Neuronal stem cell (in vitro differentiated cells): ENCODE results near the gene CDC14A.
"Not testable (repeated sequence)": the region's sequence is repeated elsewhere in the genome, so short reads cannot be mapped to it uniquely, and the experiment has no call there.

ENCODE experiments used
- DNase-seq: peaks from one replicate; pipeline ENCODE4 v3.0.0-alpha.2; 2013; ENCODE audit warnings: low spot score
- H2AFZ ChIP-seq: one replicate; pipeline ENCODE4 v1.6.1; 2013; ENCODE audit warnings: mild to moderate bottlenecking, low read length, inconsistent platforms
- H2AK5ac ChIP-seq: 2 replicates; pipeline ENCODE4 v1.6.1; 2013; ENCODE audit warnings: low read depth, mild to moderate bottlenecking, inconsistent platforms, low read length, moderate library complexity, mixed read lengths
- H2BK120ac ChIP-seq: 2 replicates; pipeline ENCODE4 v1.6.1; 2013; ENCODE audit warnings: low read depth, mild to moderate bottlenecking, inconsistent platforms, low read length, moderate library complexity, mixed read lengths
- H2BK12ac ChIP-seq: one replicate; pipeline ENCODE4 v1.6.1; 2013; ENCODE audit warnings: low read length, inconsistent platforms
- H2BK15ac ChIP-seq: 2 replicates; pipeline ENCODE4 v1.6.1; 2013; ENCODE audit warnings: mild to moderate bottlenecking, low read length, inconsistent platforms, mixed read lengths
- H2BK5ac ChIP-seq: one replicate; pipeline ENCODE4 v1.6.1; 2013; ENCODE audit warnings: inconsistent platforms, mild to moderate bottlenecking, low read length, moderate library complexity
- H3K14ac ChIP-seq: one replicate; pipeline ENCODE4 v1.6.1; 2013; ENCODE audit warnings: low read length, inconsistent platforms
- H3K18ac ChIP-seq: 2 replicates; pipeline ENCODE4 v1.6.1; 2013; ENCODE audit warnings: low read length, inconsistent platforms
- H3K23ac ChIP-seq: 2 replicates; pipeline ENCODE4 v1.6.1; 2013; ENCODE audit warnings: low read depth, mild to moderate bottlenecking, mixed read lengths, low read length, inconsistent platforms; ENCODE audit not compliant: poor library complexity
- H3K27ac ChIP-seq: replicated peaks from 3 replicates; pipeline ENCODE4 v1.5.1; 2013; ENCODE audit warnings: low read length, inconsistent platforms
- H3K27me3 ChIP-seq, 3 experiments: 2 replicates each; pipeline ENCODE4 v1.6.1; 2013; ENCODE audit warnings: low read length in 3 of 3, mild to moderate bottlenecking in 2 of 3, inconsistent platforms in 1 of 3, low read depth in 1 of 3, mixed read lengths in 1 of 3, moderate library complexity in 1 of 3; ENCODE audit not compliant: control insufficient read depth in 3 of 3, insufficient read depth in 3 of 3
- H3K36me3 ChIP-seq, 2 donors: replicated peaks in 1 of 2; 2 replicates each; pipeline ENCODE4 v1.6.1; 2013; ENCODE audit warnings: low read length in 2 of 2; ENCODE audit not compliant: control insufficient read depth in 2 of 2, insufficient read depth in 2 of 2
- H3K4ac ChIP-seq: 2 replicates; pipeline ENCODE4 v1.6.1; 2013; ENCODE audit warnings: inconsistent platforms, mild to moderate bottlenecking, low read length, moderate library complexity
- H3K4me1 ChIP-seq, 2 donors: 1 replicate in 1 of 2; 2 replicates in 1 of 2; pipeline ENCODE4 v1.6.1; 2013; ENCODE audit warnings: low read length in 2 of 2, low read depth in 1 of 2; ENCODE audit not compliant: control insufficient read depth in 2 of 2, insufficient read depth in 1 of 2
- H3K4me2 ChIP-seq: one replicate; pipeline ENCODE4 v1.6.1; 2013; ENCODE audit warnings: mild to moderate bottlenecking, low read length, inconsistent platforms; ENCODE audit not compliant: insufficient read depth, poor library complexity, severe bottlenecking
- H3K4me3 ChIP-seq, 2 donors: 2 replicates each; pipeline ENCODE4 v1.5.1; 2013; ENCODE audit warnings: low read length in 2 of 2, mild to moderate bottlenecking in 2 of 2, inconsistent platforms in 1 of 2, moderate library complexity in 1 of 2
- H3K79me1 ChIP-seq: one replicate; pipeline ENCODE4 v1.6.1; 2013; ENCODE audit warnings: low read depth, mild to moderate bottlenecking, inconsistent platforms, low read length, moderate library complexity
- H3K9ac ChIP-seq: one replicate; pipeline ENCODE4 v1.6.1; 2013; ENCODE audit warnings: mild to moderate bottlenecking, low read depth, low read length, inconsistent platforms; ENCODE audit not compliant: poor library complexity
- H3K9me3 ChIP-seq, 2 donors: replicated peaks in 1 of 2; 2 replicates each; pipeline versions ENCODE3 to v1.6.1; 2013; ENCODE audit warnings: low read length in 2 of 2, mild to moderate bottlenecking in 2 of 2, inconsistent platforms in 1 of 2, low read depth in 1 of 2, mixed read lengths in 1 of 2, moderate library complexity in 1 of 2; ENCODE audit not compliant: control insufficient read depth in 2 of 2, insufficient read depth in 1 of 2
- H4K8ac ChIP-seq: one replicate; pipeline ENCODE4 v1.6.1; 2013; ENCODE audit warnings: low read depth, mild to moderate bottlenecking, inconsistent platforms, low read length, moderate library complexity
- H4K91ac ChIP-seq: one replicate; pipeline ENCODE4 v1.6.1; 2013; ENCODE audit warnings: low read length, low read depth, mild to moderate bottlenecking, inconsistent platforms; ENCODE audit not compliant: poor library complexity
- WGBS, 2 donors: extraction: QIAGEN DNeasy Blood & Tissue Kit; methylation state at CpG; one replicate each; pipeline ENCODE4 v1.1.7; 2013; ENCODE audit warnings: missing lambda C conversion rate in 2 of 2, mixed read lengths in 1 of 2; ENCODE audit not compliant: insufficient read length in 2 of 2, insufficient replicate concordance in 1 of 2; ENCODE audit errors: extremely low coverage in 2 of 2; 5-methylcytosine and 5-hydroxymethylcytosine counted together

CDC14A gene

GRCh38 chr1:100332331-100332730, 20.0 kb upstream of the CDC14A start:
- Histone ChIP-seq H3K9me3 (no peaks in the 10 kb centered on the region), H3K4me2 (no peak overlapping the region), H4K8ac (no peak overlapping the region), H2AK5ac (no peak overlapping the region), H2AFZ (no peak overlapping the region), H3K27ac (no peak overlapping the region), H4K91ac (no peak overlapping the region), H2BK120ac (no peak overlapping the region), H3K4me1 (no peaks in the 10 kb centered on the region), H2BK12ac (no peak overlapping the region), H3K14ac (no peak overlapping the region), H3K9ac (no peak overlapping the region), H3K27me3 (peaks cover 0 to 16% (median 0%) of the 10 kb centered on the region in 3 experiments), H3K79me1 (no peaks in the 10 kb centered on the region), H3K4ac (no peak overlapping the region), H2BK5ac (no peak overlapping the region), H2BK15ac (no peak overlapping the region), H3K36me3 (no peaks in the 10 kb centered on the region), H3K23ac (no peak overlapping the region), H3K18ac (no peak overlapping the region), H3K4me3 (no peak overlapping the region)
- DNase-seq: no peak
- no CpG with 5 or more reads among the region's 9 CpGs for WGBS, 2 donors

GRCh38 chr1:100335436-100335835, 16.9 kb upstream of the CDC14A start:
- H3K4ac ChIP-seq: no peak overlapping the region
- no peak for DNase-seq
- H2BK5ac ChIP-seq: no peak overlapping the region
- no peak overlapping the region for H2AK5ac ChIP-seq
- no CpG with 5 or more reads among the region's 1 CpG for WGBS, 2 donors
- H3K36me3 ChIP-seq: no peaks in the 10 kb centered on the region
- H3K27ac ChIP-seq: no peak overlapping the region
- H3K9me3 ChIP-seq: no peaks in the 10 kb centered on the region
- H2BK120ac ChIP-seq: no peak overlapping the region
- no peak overlapping the region for H3K9ac ChIP-seq
- H3K27me3 ChIP-seq: peaks cover 0 to 16% (median 0%) of the 10 kb centered on the region in 3 experiments
- no peaks in the 10 kb centered on the region for H3K79me1 ChIP-seq
- no peak overlapping the region for H3K4me2 ChIP-seq
- no peak overlapping the region for H2BK12ac ChIP-seq
- no peak overlapping the region for H3K4me3 ChIP-seq
- no peak overlapping the region for H2AFZ ChIP-seq
- no peaks in the 10 kb centered on the region for H3K4me1 ChIP-seq
- H3K18ac ChIP-seq: no peak overlapping the region
- H4K8ac ChIP-seq: no peak overlapping the region
- H2BK15ac ChIP-seq: no peak overlapping the region
- no peak overlapping the region for H4K91ac ChIP-seq
- no peak overlapping the region for H3K14ac ChIP-seq
- no peak overlapping the region for H3K23ac ChIP-seq

- not testable (repeated sequence) for H4K8ac ChIP-seq, DNase-seq, H3K79me1 ChIP-seq, H2BK15ac ChIP-seq, H3K4me1 ChIP-seq, H4K91ac ChIP-seq, H2BK5ac ChIP-seq, H3K9me3 ChIP-seq, H3K4ac ChIP-seq, H2AFZ ChIP-seq, H3K36me3 ChIP-seq, H3K4me2 ChIP-seq, H3K23ac ChIP-seq, H3K18ac ChIP-seq, H3K14ac ChIP-seq, H2BK120ac ChIP-seq, H3K4me3 ChIP-seq, H3K27ac ChIP-seq, H2BK12ac ChIP-seq, H2AK5ac ChIP-seq, H3K9ac ChIP-seq
- WGBS, 2 donors: no CpG with 5 or more reads among the region's 5 CpGs
- H3K27me3 ChIP-seq: peaks cover 0 to 16% (median 0%) of the 10 kb centered on the region in 3 experiments
Measured at GRCh38 chr1:100337878-100338277, 14.4 kb upstream of the CDC14A start.

GRCh38 chr1:100339735-100340134, 12.6 kb upstream of the CDC14A start:
- not testable (repeated sequence) for H3K79me1 ChIP-seq, H3K4me1 ChIP-seq, H3K36me3 ChIP-seq, H3K9me3 ChIP-seq, H4K91ac ChIP-seq, H3K4me2 ChIP-seq, H2BK15ac ChIP-seq, H3K14ac ChIP-seq, H3K27ac ChIP-seq, DNase-seq, H2AK5ac ChIP-seq, H3K4me3 ChIP-seq, H3K18ac ChIP-seq, H2BK5ac ChIP-seq, H3K4ac ChIP-seq, H2BK12ac ChIP-seq, H3K9ac ChIP-seq, H2AFZ ChIP-seq, H2BK120ac ChIP-seq, H3K23ac ChIP-seq, H4K8ac ChIP-seq
- H3K27me3 ChIP-seq: peaks cover 0 to 10% (median 0%) of the 10 kb centered on the region in 3 experiments
- WGBS, 2 donors: no CpG with 5 or more reads among the region's 6 CpGs
